ENCODE measurements around the gene BCORL1.

BCORL1 gene

GRCh38 chrX:130097507-130098209 is 115.2 kb downstream of the BCORL1 start:
- DNase-seq (ENCODE audit: low spot score): no peak

GRCh38 chrX:130098210-130098552 is 115.7 kb downstream of the BCORL1 start:
- no peak for DNase-seq (ENCODE audit: low spot score)

GRCh38 chrX:130100180-130100579 is 117.7 kb downstream of the BCORL1 start:
- DNase-seq (ENCODE audit: low spot score): no peak

GRCh38 chrX:130103605-130104004 is 121.2 kb downstream of the BCORL1 start:
- DNase-seq (ENCODE audit: low spot score): no peak

- no peak for DNase-seq (ENCODE audit: low spot score)
Observed at GRCh38 chrX:130105244-130105643, 122.8 kb downstream of the BCORL1 start.

GRCh38 chrX:130106071-130106470 is 123.6 kb downstream of the BCORL1 start:
- no peak for DNase-seq (ENCODE audit: low spot score)
